NCI-H510A (cell line): ENCODE data around the gene SYNE2.
"Not testable (repeated sequence)": the region's sequence is repeated elsewhere in the genome, so short reads cannot be mapped to it uniquely, and the experiment has no call there.

Source experiments
- DNase-seq: peaks from one replicate; lab custom pipeline; 2025; lab: John Stamatoyannopoulos, UW

SYNE2 gene

GRCh38 chr14:63852817-63853731, at the start of gene SYNE2:
SYNE2 (plus strand) TSS chr14:63853004; CDS start chr14:63909149, 56,145 bp downstream.
- DNase-seq, result peak; percentile 77

- DNase-seq, result not testable (repeated sequence)
Measured at GRCh38 chr14:63803221-63803791, 49.5 kb upstream of the SYNE2 start.

DNA sequence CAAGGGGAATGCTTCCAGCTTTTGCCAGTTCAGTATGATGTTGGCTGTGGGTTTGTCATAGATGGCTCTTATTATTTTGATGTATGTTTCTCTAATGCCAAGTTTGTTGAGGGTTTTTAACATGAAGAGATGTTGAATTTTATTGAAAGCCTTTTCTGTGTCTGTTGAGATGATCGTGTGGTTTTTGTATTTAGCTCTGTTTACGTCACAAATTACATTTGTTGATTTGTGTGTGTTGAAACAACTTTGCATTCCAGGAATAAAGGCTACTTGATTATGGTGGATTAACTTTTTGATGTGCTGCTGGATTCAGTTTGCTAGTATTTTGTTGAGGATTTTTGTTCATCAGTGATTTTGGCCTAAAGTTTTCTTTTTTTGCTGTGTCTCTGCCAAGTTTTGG, 46.7 kb upstream of the SYNE2 start:
- DNase-seq, result not testable (repeated sequence)

- DNase-seq, result not testable (repeated sequence)
Measured at GRCh38 chr14:63811692-63812091, 41.1 kb upstream of the SYNE2 start.

DNA sequence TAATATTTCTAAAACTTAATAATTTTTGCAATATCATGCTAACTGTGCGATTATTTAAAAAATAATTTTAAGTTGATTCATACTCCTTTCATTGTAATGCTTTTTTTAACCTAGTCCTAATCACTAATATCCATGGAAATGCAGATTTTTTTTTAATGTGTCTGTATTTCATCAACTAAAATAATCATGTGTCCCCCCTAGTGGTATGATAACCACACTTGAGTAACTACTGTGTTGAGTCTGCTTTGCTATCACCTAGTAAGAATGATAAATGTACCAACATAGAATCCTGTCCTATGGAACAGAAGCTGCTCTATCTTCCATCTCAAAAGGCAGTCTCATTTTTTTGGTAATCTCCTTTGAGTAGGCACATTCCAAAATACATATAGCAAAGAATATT, 19.1 kb upstream of the SYNE2 start:
- DNase-seq, result no peak

DNA sequence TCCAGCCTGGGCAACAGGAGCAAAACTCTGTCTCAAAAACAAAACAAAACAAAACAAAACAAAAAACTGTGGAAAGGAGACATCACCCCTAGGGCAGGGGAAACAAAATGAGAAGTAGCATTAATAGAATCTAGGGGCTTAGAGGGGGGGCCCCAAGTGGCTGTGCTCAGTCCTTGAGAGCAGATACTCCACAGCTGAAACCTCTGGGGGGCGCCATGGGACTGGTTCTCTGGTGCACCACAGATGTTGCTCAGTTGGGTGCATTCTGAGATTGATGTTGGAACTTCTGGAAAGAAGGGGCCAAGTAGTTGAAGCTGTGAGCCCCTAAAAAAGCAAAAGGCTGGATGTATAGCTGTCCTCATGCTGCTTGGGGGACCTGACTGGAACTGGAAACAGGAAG, 11.8 kb upstream of the SYNE2 start:
- no peak for DNase-seq

DNA sequence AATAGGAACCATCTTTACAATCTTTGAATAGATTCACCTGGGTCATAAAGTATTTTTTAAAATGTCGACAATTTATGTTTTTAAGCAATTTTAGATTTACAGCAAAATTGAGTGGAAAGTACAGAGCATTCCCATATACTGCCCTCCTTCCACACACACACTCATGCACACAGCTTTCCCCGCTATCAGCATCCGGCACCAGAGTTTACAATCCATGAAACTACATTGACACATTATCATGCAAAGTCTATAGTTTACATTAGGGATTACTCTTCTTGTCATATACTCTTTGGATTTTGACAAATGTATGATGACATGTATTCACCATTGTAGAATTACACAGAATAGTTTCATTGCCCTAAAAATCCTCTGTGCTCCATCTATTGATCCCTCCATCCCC, 9.0 kb upstream of the SYNE2 start:
- DNase-seq, result no peak

GRCh38 chr14:63848890-63849289, 3.9 kb upstream of the SYNE2 start:
- no peak for DNase-seq

DNA sequence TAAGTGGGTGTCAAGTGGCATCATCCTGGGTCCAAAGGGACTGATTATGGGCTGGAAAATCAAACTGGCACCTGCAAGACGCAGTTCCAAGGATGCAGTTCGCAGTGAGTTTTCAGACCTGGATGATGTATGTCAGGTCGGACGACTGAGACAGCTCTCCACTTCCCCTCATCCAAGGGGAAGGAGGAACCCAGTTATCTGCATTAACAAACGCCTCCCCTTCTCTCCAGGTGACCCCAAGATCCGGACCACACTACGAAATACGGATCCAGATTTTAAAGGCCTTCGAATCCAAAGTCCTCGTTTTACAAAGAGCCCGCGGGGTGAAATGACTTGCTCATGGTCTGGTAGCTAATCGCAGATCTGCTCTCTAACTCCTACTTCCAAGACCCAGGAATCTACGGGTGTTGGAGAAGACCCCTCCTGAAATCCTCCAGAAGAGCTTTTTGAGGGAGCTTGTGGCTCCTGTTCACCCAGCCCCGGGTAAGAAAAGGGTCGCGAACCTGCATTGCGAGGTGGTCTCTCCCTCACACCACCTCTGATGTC, 460 bp upstream of the SYNE2 start:
- no peak for DNase-seq

DNA sequence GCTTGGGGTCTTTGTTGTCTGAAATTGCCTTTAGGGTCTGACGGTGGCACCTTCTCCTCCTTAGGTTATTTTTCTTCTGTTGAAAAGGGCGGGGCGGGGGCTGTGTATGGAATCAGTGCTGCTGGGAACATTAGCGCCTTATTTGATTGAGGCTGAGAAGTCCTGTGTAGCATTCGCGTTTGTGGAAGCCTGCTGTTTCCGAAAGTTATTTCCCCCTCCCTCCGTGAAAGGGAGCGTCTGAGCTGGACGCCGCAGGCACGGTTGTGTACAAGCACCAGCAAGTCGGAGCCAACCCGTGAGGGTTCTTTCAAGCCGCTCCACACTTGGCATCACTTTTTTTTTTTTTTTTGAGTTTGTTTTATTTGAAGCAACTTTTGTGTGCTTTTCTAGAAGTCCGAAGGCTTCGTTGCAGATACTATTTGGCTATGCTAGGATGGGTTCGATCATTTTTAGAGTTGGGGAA, 1.1 kb downstream of the SYNE2 start:
- peak; percentile 37 for DNase-seq

DNA sequence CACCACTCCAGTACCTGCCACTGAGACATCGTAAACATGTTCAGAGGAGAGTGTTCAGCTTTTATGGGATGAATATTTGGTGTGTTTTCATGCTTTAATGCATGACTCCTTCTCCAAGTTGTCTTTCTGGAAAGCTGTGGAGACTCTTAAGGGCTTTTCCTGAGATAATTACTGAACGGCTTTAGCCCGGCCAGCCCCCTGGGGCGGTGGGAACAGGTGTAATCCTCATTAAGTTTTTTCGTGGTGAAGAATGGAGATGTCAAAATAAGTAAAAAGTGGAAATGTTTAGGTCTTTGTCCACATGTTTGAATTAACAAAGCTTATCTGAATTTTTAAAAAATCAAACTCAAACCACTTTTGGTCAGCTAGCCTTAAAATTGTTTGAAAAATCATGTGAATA, 1.5 kb downstream of the SYNE2 start:
- no peak for DNase-seq

DNA sequence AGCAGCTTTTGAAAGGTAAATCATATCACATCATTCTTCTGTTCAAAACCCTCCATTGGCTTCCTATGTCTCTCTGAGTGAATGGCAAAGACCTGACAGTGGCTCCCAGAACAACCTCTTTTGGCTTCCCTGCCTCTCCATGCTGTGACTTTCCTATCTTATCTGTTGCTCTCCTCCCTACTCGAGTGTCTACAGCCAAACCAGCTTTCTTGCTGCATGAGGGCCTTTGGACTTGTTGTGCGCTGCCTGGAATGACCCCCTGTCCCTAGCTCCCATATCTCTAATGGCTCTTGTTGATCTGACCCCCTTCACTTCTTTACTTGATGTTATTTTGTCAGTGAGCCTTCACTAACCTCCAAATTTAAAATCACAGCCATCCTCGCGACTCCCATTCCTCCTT, 2.5 kb downstream of the SYNE2 start:
- no peak for DNase-seq

GRCh38 chr14:63857466-63858030, 4.7 kb downstream of the SYNE2 start:
- no peak for DNase-seq

DNA sequence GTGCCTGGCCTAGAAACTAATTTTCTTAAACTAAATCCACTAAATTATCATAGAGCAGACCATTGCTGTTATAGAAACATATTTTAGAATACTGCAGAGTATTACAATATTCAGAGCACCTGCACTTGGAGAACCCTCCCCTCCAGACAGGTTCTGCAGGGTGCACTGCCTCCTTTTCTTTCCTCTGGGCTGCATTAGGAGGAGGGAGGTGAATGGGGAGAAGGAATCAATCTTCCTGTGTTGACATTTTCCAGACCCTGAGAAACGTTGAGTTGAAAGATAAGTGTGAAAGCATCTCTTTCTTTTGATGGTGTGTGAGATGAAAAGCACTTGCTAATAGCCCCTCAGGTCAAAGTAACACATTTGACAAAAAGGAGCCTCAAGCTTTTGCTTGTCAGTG, 7.3 kb downstream of the SYNE2 start:
- DNase-seq, result no peak

DNA sequence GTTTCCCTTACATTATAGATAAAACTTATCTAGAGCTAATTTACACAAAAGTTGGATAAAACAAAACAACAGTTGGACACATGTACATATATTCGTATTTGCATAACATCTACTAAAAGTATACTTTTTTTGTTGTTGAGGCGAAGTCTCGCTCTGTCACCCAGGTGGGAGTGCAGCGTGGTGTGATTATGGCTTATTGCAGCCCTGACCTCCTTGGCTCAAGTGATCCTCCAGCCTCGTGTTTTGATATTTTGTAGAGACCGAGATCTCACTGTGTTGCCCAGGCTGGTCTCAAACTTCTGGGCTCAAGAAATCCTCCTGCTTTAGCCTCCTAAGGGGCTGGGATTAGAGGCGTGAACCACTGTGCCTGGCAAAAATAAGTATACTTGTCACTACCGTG, 9.4 kb downstream of the SYNE2 start:
- DNase-seq, result no peak

GRCh38 chr14:63863004-63863403, 10.2 kb downstream of the SYNE2 start:
- DNase-seq, result no peak

DNA sequence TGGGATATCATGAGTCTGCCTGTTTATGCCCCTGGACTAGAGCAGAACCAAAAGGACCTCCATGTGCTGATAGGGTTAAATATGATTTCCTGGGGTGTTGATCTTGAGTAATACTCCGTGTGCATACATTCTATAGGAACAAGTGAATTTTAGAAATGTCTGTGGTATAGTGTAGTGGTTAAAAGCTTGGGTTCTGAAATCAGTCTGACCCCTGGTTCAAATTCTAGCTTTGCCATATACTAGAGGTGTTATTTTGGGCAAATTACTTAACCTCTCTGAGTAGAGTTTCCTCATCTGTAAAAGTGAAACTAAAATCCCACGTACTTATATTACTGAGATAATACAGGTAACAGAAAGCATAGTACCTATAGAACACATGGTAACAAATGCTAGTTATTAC, 12.0 kb downstream of the SYNE2 start:
- DNase-seq, result not testable (repeated sequence)

- no peak for DNase-seq
Measured at GRCh38 chr14:63867933-63868921, 15.4 kb downstream of the SYNE2 start.

- DNase-seq, result peak; percentile 54
Measured at GRCh38 chr14:63869940-63870752, 17.3 kb downstream of the SYNE2 start.

DNA sequence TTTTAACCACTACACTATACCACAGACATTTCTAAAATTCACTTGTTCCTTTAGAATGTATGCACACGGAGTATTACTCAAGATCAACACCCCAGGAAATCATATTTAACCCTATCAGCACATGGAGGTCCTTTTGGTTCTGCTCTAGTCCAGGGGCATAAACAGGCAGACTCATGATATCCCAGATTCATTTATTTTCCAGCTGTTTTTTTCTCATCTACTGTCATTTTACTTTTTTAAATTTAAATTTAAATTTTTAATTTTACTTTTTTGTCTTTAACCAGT, 17.9 kb downstream of the SYNE2 start:
- DNase-seq, result not testable (repeated sequence)

DNA sequence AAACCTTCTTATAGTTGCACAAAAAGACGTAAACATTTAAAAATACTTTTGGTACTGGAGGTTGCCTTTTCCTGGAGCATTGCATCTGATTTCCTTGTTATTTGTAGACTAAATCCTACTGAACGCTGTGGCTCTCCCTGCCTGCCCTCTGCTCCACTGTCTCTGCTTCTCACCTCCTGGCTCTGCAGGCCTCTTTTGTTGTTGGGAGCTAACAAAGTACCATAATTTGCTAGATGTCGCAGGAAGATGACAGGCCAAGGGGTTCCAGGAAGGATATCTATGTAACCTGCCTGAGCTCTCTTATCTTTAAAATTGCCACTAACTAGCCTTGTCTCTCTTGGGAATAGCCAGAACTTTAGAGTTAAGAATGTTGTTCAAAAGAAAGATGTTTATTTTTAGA, 21.4 kb downstream of the SYNE2 start:
- DNase-seq, result no peak
